ENCODE results near the gene STOM. TPM values are rescaled to one million over a fixed set of nuclear protein-coding genes. Genes with fewer than 3 reads are reported as not detected.

STOM gene
- total and polyA plus RNA-seq, 2 donors (not counting 1 experiment from before 2014, with no cell fraction given) = 2.7 to 6.1 TPM

DNA sequence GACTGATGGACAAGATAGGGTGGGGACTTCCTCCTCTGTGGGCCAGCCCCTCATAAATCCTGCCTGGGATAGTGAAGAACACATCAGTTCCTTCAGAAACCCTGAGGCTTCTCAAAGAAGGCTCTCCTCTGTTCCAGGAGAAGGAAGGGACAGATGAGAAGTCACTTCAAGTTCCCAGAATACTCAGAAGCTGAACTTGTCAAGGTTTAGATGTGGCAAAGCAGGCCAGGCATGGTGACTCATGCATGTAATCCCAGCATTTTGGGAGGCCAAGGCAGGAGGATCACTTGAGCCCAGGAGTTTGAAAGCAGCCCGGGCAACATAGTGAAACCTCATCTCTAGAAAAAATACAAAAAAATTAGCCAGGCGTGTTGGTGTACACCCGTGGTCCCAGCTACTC lies 38.5 kb downstream of the STOM start:
- no peaks in the 10 kb centered on the region for H3K27me3 ChIP-seq (replicated peaks in 1 of 4; ENCODE audit: control extremely low read depth in 1 of 4, control insufficient read depth in 3 of 4, insufficient read depth in 4 of 4, low read length in 3 of 4)
- H3K4me3 Mint-ChIP-seq = no peak overlapping the region
- peaks cover 4 to 34% of the 10 kb centered on the region in 2 experiments for H3K36me3 ChIP-seq (replicated peaks in 1 of 2; ENCODE audit: control extremely low read depth in 1 of 2, control insufficient read depth in 1 of 2, extremely low read depth in 1 of 2, insufficient read depth in 2 of 2, low read length in 1 of 2)
- H3K4me1 Mint-ChIP-seq = peaks cover 3% of the 10 kb centered on the region
- H3K27me3 Mint-ChIP-seq = no peaks in the 10 kb centered on the region
- no peaks in the 10 kb centered on the region for H3K79me2 ChIP-seq (ENCODE audit: control insufficient read depth, insufficient read depth, low read length)
- intact Hi-C loops (cut with micrococcal nuclease) = no loop called here
- no peak overlapping the region for H3K4me3 ChIP-seq (ENCODE audit: control extremely low read depth in 1 of 5, extremely low read depth in 1 of 5, insufficient read depth in 1 of 5, low read depth in 2 of 5, low read length in 4 of 5)
- DNase-seq (no peak), ATAC-seq (ENCODE audit: low read depth) (no peak)
- H3K9ac ChIP-seq (ENCODE audit: low read length) = no peak overlapping the region
- ChIA-PET CTCF (interaction anchor here (5.6 kb wide), 1 partner anchor 12 kb away, joined by 27 read pairs; no protein-coding TSS in a partner anchor), POLR2A (no interaction called here)
- H3K27ac ChIP-seq (ENCODE audit: low read length in 2 of 2) = no peak overlapping the region
- no peak overlapping the region for H3K27ac Mint-ChIP-seq
- 94% methylated on average over 2 of the region's 3 CpGs for WGBS (ENCODE audit: insufficient coverage)
- H4K20me1 ChIP-seq (ENCODE audit: control insufficient read depth, insufficient read depth, low read length, poor library complexity, severe bottlenecking) = no peaks in the 10 kb centered on the region
- no peak overlapping the region for H3K4me2 ChIP-seq (replicated peaks; ENCODE audit: low read depth, low read length, poor library complexity, severe bottlenecking)
- H3K9me3 ChIP-seq (ENCODE audit: control extremely low read depth in 1 of 3, control insufficient read depth in 2 of 3, insufficient read depth in 1 of 3, low read length in 2 of 3) = no peaks in the 10 kb centered on the region
- no peak overlapping the region for H2AFZ ChIP-seq (ENCODE audit: insufficient read depth, low read depth, low read length, poor library complexity, severe bottlenecking)
- TF ChIP-seq EZH2 (IDR thresholded peaks at IDR 0.05; ENCODE audit: borderline replicate concordance, insufficient read depth, low read depth, low read length, poor library complexity, severe bottlenecking) (no peak), CTCF (IDR thresholded peaks at IDR 0.05) (no peak)
- peaks cover 0 to 2% of the 10 kb centered on the region in 2 donors for H3K4me1 ChIP-seq (ENCODE audit: control insufficient read depth in 2 of 2, insufficient read depth in 2 of 2, low read length in 2 of 2)
- no peaks in the 10 kb centered on the region for H3K9me3 Mint-ChIP-seq (ENCODE audit: insufficient read depth)

GRCh38 chr9:121328876-121329681 lies 41.0 kb downstream of the STOM start:
- WGBS (ENCODE audit: insufficient coverage) = 91% methylated on average over 15 of the region's 16 CpGs
- Histone ChIP-seq H3K4me2 (replicated peaks; ENCODE audit: low read depth, low read length, poor library complexity, severe bottlenecking) (no peak overlapping the region), H4K20me1 (ENCODE audit: control insufficient read depth, insufficient read depth, low read length, poor library complexity, severe bottlenecking) (no peaks in the 10 kb centered on the region), H3K9ac (ENCODE audit: low read length) (no peak overlapping the region), H3K79me2 (ENCODE audit: control insufficient read depth, insufficient read depth, low read length) (no peaks in the 10 kb centered on the region), H3K27me3 (replicated peaks in 1 of 4; ENCODE audit: control extremely low read depth in 1 of 4, control insufficient read depth in 3 of 4, insufficient read depth in 4 of 4, low read length in 3 of 4) (no peaks in the 10 kb centered on the region), H3K4me1 (ENCODE audit: control insufficient read depth in 2 of 2, insufficient read depth in 2 of 2, low read length in 2 of 2) (no peaks in the 10 kb centered on the region), H3K4me3 (ENCODE audit: control extremely low read depth in 1 of 5, extremely low read depth in 1 of 5, insufficient read depth in 1 of 5, low read depth in 2 of 5, low read length in 4 of 5) (no peak overlapping the region), H3K9me3 (ENCODE audit: control extremely low read depth in 1 of 3, control insufficient read depth in 2 of 3, insufficient read depth in 1 of 3, low read length in 2 of 3) (no peaks in the 10 kb centered on the region), H2AFZ (ENCODE audit: insufficient read depth, low read depth, low read length, poor library complexity, severe bottlenecking) (no peak overlapping the region), H3K36me3 (replicated peaks in 1 of 2; ENCODE audit: control extremely low read depth in 1 of 2, control insufficient read depth in 1 of 2, extremely low read depth in 1 of 2, insufficient read depth in 2 of 2, low read length in 1 of 2) (peaks cover 9 to 56% of the 10 kb centered on the region in 2 experiments), H3K27ac (ENCODE audit: low read length in 2 of 2) (no peak overlapping the region)
- Mint-ChIP-seq H3K9me3 (ENCODE audit: insufficient read depth) (no peaks in the 10 kb centered on the region), H3K27ac (no peak overlapping the region), H3K4me1 (no peaks in the 10 kb centered on the region), H3K27me3 (no peaks in the 10 kb centered on the region), H3K4me3 (no peak overlapping the region)
- CTCF ChIA-PET = interaction anchor here (1.2 to 5.6 kb wide), 3 partner anchors 10 to 573 kb away, joined by 3 to 27 read pairs (median 23); no protein-coding TSS in a partner anchor
- DNase-seq (no peak), ATAC-seq (ENCODE audit: low read depth) (no peak)
- intact Hi-C loops (cut with micrococcal nuclease) = no loop called here
- TF ChIP-seq CTCF (IDR thresholded peaks at IDR 0.05) (no peak), EZH2 (IDR thresholded peaks at IDR 0.05; ENCODE audit: borderline replicate concordance, insufficient read depth, low read depth, low read length, poor library complexity, severe bottlenecking) (no peak)
- POLR2A ChIA-PET = no interaction called here

Measured in B cell (primary cell).